SK-N-MC (cell line): ENCODE results near the gene TBC1D24.

ENCODE experiments used
- DNase-seq: peaks from one replicate; pipeline ENCODE4 v3.0.0-alpha.2; 2011; ENCODE audit warnings: low read depth, low spot score
- H3K27ac ChIP-seq: fragments of 200-600 bp; sonication (generic); 2 replicates; pipeline ENCODE4 v1.5.1; 2016; ENCODE audit warnings: mixed run types
- H3K36me3 ChIP-seq: fragments of 200-600 bp; sonication (generic); 2 replicates; pipeline ENCODE4 v1.6.1; 2017; ENCODE audit warnings: antibody characterized with exemption, low read length, mixed read lengths; ENCODE audit not compliant: insufficient read depth
- H3K4me3 ChIP-seq: fragments of 200-600 bp; sonication (generic); 2 replicates; pipeline ENCODE4 v1.5.1; 2016
- H3K9ac ChIP-seq: fragments of 200-600 bp; sonication (generic); 2 replicates; pipeline ENCODE4 v1.8.0; 2017; ENCODE audit warnings: mixed run types, mixed read lengths; ENCODE audit not compliant: insufficient read length
- H3K9me3 ChIP-seq: fragments of 200-600 bp; sonication (generic); 2 replicates; pipeline ENCODE4 v1.6.1; 2017; ENCODE audit warnings: low read depth, mild to moderate bottlenecking, antibody characterized with exemption, low read length, moderate library complexity, mixed read lengths
- EZH2 ChIP-seq: fragments of 200-600 bp; sonication (generic); IDR thresholded peaks from one replicate; pipeline ENCODE4 v1.6.1; 2017; ENCODE audit warnings: antibody characterized with exemption
- FOXP2 ChIP-seq: optimal IDR thresholded peaks from 2 replicates; pipeline ENCODE3; 2011; ENCODE audit warnings: mild to moderate bottlenecking, moderate library complexity; ENCODE audit not compliant: insufficient read depth; ENCODE audit errors: extremely low read length, control extremely low read depth
- POLR2AphosphoS5 ChIP-seq: IDR thresholded peaks from 2 replicates; pipeline ENCODE4 v1.6.1; 2012; ENCODE audit warnings: mild to moderate bottlenecking, low read depth, low read length, borderline replicate concordance

Gene TBC1D24

GRCh38 chr16:2474877-2475412 is at the start of gene TBC1D24:
Gene TBC1D24 (plus strand): TSS chr16:2475127. CDS start chr16:2496149, 21,022 bp downstream.
- no peaks in the 10 kb centered on the region for H3K36me3 ChIP-seq

GRCh38 chr16:2425825-2426430 is 49.0 kb upstream of the TBC1D24 start:
- H3K36me3 ChIP-seq, result peaks cover 6% of the 10 kb centered on the region
- no peak overlapping the region for H3K4me3 ChIP-seq
- no peaks in the 10 kb centered on the region for H3K9me3 ChIP-seq
- TF ChIP-seq FOXP2 (no peak), EZH2 (no peak)
- no peak overlapping the region for H3K9ac ChIP-seq
- no peak overlapping the region for H3K27ac ChIP-seq
- DNase-seq, result no peak

More at GRCh38 chr16:2474877-2475412, at the start of gene TBC1D24:
- Histone ChIP-seq H3K9ac (peak within 1 kb of the TSS; percentile 78), H3K27ac (peak within 1 kb of the TSS; percentile 64; the same call in 1 of the 2 replicates), H3K9me3 (no peaks in the 10 kb centered on the region), H3K4me3 (peak within 1 kb of the TSS; percentile 92)
- DNase-seq, result no peak
- TF ChIP-seq POLR2AphosphoS5 (no peak), FOXP2 (no peak), EZH2 (no peak)

GRCh38 chr16:2426941-2427361 is 48.0 kb upstream of the TBC1D24 start:
- TF ChIP-seq POLR2AphosphoS5, result no peak
- no peak for TF ChIP-seq FOXP2
- no peak for TF ChIP-seq EZH2
- Histone ChIP-seq H3K36me3 (peaks cover 16% of the 10 kb centered on the region), H3K9me3 (no peaks in the 10 kb centered on the region), H3K9ac (no peak overlapping the region), H3K4me3 (no peak overlapping the region), H3K27ac (no peak overlapping the region)
- DNase-seq, result no peak

GRCh38 chr16:2427526-2427925 is 47.4 kb upstream of the TBC1D24 start:
- peaks cover 22% of the 10 kb centered on the region for H3K36me3 ChIP-seq
- H3K4me3 ChIP-seq, result no peak overlapping the region
- no peak overlapping the region for H3K27ac ChIP-seq
- no peak for DNase-seq
- no peak for TF ChIP-seq FOXP2
- TF ChIP-seq EZH2, result no peak
- no peak for TF ChIP-seq POLR2AphosphoS5
- no peak overlapping the region for H3K9ac ChIP-seq
- no peaks in the 10 kb centered on the region for H3K9me3 ChIP-seq

- peaks cover 29% of the 10 kb centered on the region for H3K36me3 ChIP-seq
- peak overlapping the region; percentile 92 for H3K4me3 ChIP-seq
- DNase-seq, result no peak
- H3K27ac ChIP-seq, result peak overlapping the region; percentile 50; the same call in 1 of the 2 replicates
- peak overlapping the region; percentile 90 for H3K9ac ChIP-seq
- TF ChIP-seq POLR2AphosphoS5 (no peak), EZH2 (no peak), FOXP2 (no peak)
- H3K9me3 ChIP-seq, result no peaks in the 10 kb centered on the region
Observed at GRCh38 chr16:2428051-2428783, 46.7 kb upstream of the TBC1D24 start.

GRCh38 chr16:2428784-2429033 is 46.2 kb upstream of the TBC1D24 start:
- peak overlapping the region; percentile 90 for H3K9ac ChIP-seq
- peak overlapping the region; percentile 50; the same call in 1 of the 2 replicates for H3K27ac ChIP-seq
- TF ChIP-seq POLR2AphosphoS5 (no peak), FOXP2 (no peak), EZH2 (no peak)
- H3K9me3 ChIP-seq, result no peaks in the 10 kb centered on the region
- peaks cover 34% of the 10 kb centered on the region for H3K36me3 ChIP-seq
- H3K4me3 ChIP-seq, result peak overlapping the region; percentile 92
- no peak for DNase-seq

GRCh38 chr16:2429034-2429770 is 45.7 kb upstream of the TBC1D24 start, which contains the start of gene CCNF:
Gene CCNF (plus strand): TSS chr16:2429447. CDS start chr16:2429482, 35 bp downstream.
- no peaks in the 10 kb centered on the region for H3K9me3 ChIP-seq
- H3K9ac ChIP-seq, result peak within 1 kb of the TSS; percentile 97
- peak; percentile 37 for DNase-seq
- H3K36me3 ChIP-seq, result peaks cover 37% of the 10 kb centered on the region
- H3K27ac ChIP-seq, result peak within 1 kb of the TSS; percentile 50; the same call in 1 of the 2 replicates
- H3K4me3 ChIP-seq, result peak within 1 kb of the TSS; percentile 92
- TF ChIP-seq EZH2, result no peak
- TF ChIP-seq POLR2AphosphoS5, result peak; percentile 66; the same call in 1 of the 2 replicates
